ENCODE measurements around the gene NCKAP5. TPM values are rescaled to one million over a fixed set of nuclear protein-coding genes. Genes with fewer than 3 reads are reported as not detected.

NCKAP5 gene
- total RNA-seq, 1 experiment from 2014 or later = not detected

DNA sequence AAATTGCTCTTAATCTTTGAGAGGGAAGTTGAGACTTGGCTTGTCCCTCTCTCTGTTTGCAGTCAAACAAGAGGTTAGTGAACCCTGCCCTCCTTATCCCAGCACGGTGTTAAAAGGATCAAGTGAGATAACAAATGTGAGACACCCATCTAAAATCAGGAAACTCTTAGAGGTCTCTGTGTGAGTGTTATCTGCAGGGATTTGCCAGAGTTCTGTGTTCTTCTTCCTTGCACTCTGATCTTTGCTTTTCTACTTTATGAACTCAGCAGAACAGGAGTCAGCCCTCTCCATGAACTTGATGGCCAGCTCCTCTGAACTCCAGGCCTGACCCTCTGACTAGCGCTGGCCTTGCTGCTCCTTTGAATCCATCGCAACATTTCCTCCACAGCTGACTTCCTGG, 123.8 kb downstream of the NCKAP5 start:
- H3K4me3 ChIP-seq = no peak overlapping the region
- no TSS peak for BruUV-seq (replicated peaks)
- no peaks in the 10 kb centered on the region for H3K36me3 ChIP-seq (ENCODE audit: low read depth)
- H3K27me3 ChIP-seq (ENCODE audit: insufficient read depth, low read depth) = peaks cover 2% of the 10 kb centered on the region; the same call in 1 of the 2 replicates
- H3F3A ChIP-seq (ENCODE audit: insufficient read depth, low read depth) = no peaks in the 10 kb centered on the region
- H3K27ac ChIP-seq = no peak overlapping the region
- no peak overlapping the region for H2AFZ ChIP-seq
- DNase-seq = no peak
- intact Hi-C loops (cut with micrococcal nuclease; ENCODE audit: unreplicated experiment) = no loop called here
- H3K79me2 ChIP-seq (ENCODE audit: low read depth) = no peaks in the 10 kb centered on the region
- H3K4me1 ChIP-seq (replicated peaks; ENCODE audit: insufficient read depth) = no peaks in the 10 kb centered on the region
- no peak overlapping the region for H3K4me2 ChIP-seq
- H4K20me1 ChIP-seq (ENCODE audit: insufficient read depth) = no peaks in the 10 kb centered on the region
- POLR2A ChIA-PET (ENCODE audit: unreplicated experiment) = no interaction called here
- H3K9me2 ChIP-seq (ENCODE audit: insufficient read depth) = no peaks in the 10 kb centered on the region
- CTCF ChIA-PET = no interaction called here
- H3K9me3 ChIP-seq (ENCODE audit: insufficient read depth, low read depth) = no peaks in the 10 kb centered on the region
- TF ChIP-seq EZH2 (IDR thresholded peaks at IDR 0.05; ENCODE audit: low read depth) = no peak
- TF ChIP-seq CTCF (conservative IDR thresholded peaks at IDR 0.05) = no peak

DNA sequence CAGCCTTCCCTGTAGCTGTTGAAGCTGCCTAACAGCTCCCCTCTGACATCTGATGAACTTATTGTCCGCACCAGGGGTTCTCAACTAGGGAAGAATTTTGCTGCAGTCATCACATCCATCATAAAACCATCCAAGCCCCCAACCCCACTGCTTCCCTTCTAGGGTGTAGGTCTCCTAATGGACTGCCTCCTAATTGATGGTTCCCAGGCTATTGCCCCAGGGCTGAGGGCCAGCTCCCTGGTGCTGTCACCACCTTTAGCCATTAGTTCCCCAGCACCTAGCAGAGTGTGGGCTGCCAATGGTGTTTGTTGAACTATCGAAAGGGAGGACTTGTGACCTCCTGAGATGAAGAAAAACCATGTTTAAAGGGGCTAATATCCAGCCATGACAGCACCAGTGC, 125.9 kb downstream of the NCKAP5 start:
- Histone ChIP-seq H3K4me2 (no peak overlapping the region), H3K27ac (no peak overlapping the region), H3K36me3 (ENCODE audit: low read depth) (no peaks in the 10 kb centered on the region), H3K9me3 (ENCODE audit: insufficient read depth, low read depth) (no peaks in the 10 kb centered on the region), H3K9me2 (ENCODE audit: insufficient read depth) (no peaks in the 10 kb centered on the region), H4K20me1 (ENCODE audit: insufficient read depth) (no peaks in the 10 kb centered on the region), H3K79me2 (ENCODE audit: low read depth) (no peaks in the 10 kb centered on the region), H3F3A (ENCODE audit: insufficient read depth, low read depth) (no peaks in the 10 kb centered on the region), H3K4me1 (replicated peaks; ENCODE audit: insufficient read depth) (no peaks in the 10 kb centered on the region), H3K27me3 (ENCODE audit: insufficient read depth, low read depth) (peaks cover 10% of the 10 kb centered on the region; the same call in 1 of the 2 replicates), H3K4me3 (no peak overlapping the region), H2AFZ (no peak overlapping the region)
- intact Hi-C loops (cut with micrococcal nuclease; ENCODE audit: unreplicated experiment) = no loop called here
- POLR2A ChIA-PET (ENCODE audit: unreplicated experiment) = no interaction called here
- CTCF ChIA-PET = no interaction called here
- no peak for DNase-seq
- BruUV-seq (replicated peaks) = no TSS peak
- TF ChIP-seq EZH2 (IDR thresholded peaks at IDR 0.05; ENCODE audit: low read depth) (no peak), CTCF (conservative IDR thresholded peaks at IDR 0.05) (no peak)

DNA sequence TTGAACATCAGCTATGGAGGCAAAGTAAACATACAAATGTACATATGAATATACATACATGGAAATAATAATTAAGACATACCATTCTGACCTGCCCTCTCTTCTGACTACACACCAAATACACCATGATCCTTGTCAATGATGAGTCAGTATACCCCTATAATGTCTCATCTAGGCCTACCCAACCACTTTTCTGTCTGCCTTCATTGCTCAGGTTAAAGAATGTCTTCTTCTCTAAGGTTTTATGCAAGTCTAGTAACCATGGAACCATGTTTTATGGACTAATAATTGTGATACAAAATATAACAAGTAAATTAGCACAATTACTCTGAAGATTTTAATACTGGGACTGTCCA, 128.7 kb downstream of the NCKAP5 start:
- no peaks in the 10 kb centered on the region for H3K9me2 ChIP-seq (ENCODE audit: insufficient read depth)
- intact Hi-C loops (cut with micrococcal nuclease; ENCODE audit: unreplicated experiment) = no loop called here
- H3K9me3 ChIP-seq (ENCODE audit: insufficient read depth, low read depth) = no peaks in the 10 kb centered on the region
- H3K4me2 ChIP-seq = no peak overlapping the region
- no peaks in the 10 kb centered on the region for H3K36me3 ChIP-seq (ENCODE audit: low read depth)
- H3F3A ChIP-seq (ENCODE audit: insufficient read depth, low read depth) = no peaks in the 10 kb centered on the region
- no peak overlapping the region for H3K4me3 ChIP-seq
- H3K27me3 ChIP-seq (ENCODE audit: insufficient read depth, low read depth) = peaks cover 24% of the 10 kb centered on the region
- H4K20me1 ChIP-seq (ENCODE audit: insufficient read depth) = no peaks in the 10 kb centered on the region
- CTCF ChIA-PET = no interaction called here
- no peak overlapping the region for H3K27ac ChIP-seq
- no peak overlapping the region for H2AFZ ChIP-seq
- DNase-seq = no peak
- no peaks in the 10 kb centered on the region for H3K4me1 ChIP-seq (replicated peaks; ENCODE audit: insufficient read depth)
- TF ChIP-seq EZH2 (IDR thresholded peaks at IDR 0.05; ENCODE audit: low read depth) (no peak), CTCF (conservative IDR thresholded peaks at IDR 0.05) (no peak)
- H3K79me2 ChIP-seq (ENCODE audit: low read depth) = no peaks in the 10 kb centered on the region
- no TSS peak for BruUV-seq (replicated peaks)
- POLR2A ChIA-PET (ENCODE audit: unreplicated experiment) = no interaction called here
